K562 (cell line): ENCODE measurements around the gene FRMPD4. TPM values are rescaled to one million over a fixed set of nuclear protein-coding genes. Genes with fewer than 3 reads are reported as not detected.

Experiments used
- ATAC-seq: fragments of 200-7000 bp; cut with Tn5 transposase; 3 replicates; pipeline ENCODE4 v1.9.1; 2020; ENCODE audit warnings: moderate library complexity
- BruUV-seq: library from RNA; stranded (reverse); fragments of 400-500 nt; replicated peaks from 2 replicates; lab custom pipeline; 2021; lab: Mats Ljungman, UMichigan
- CTCF ChIA-PET: fragments of 300-600 bp; formaldehyde crosslinking; extraction: SDS; loops from one replicate; lab custom pipeline; 2021; ENCODE audit warnings: low intra/inter-chr PET ratio; lab: Yijun Ruan, JAX
- POLR2A ChIA-PET: fragments of 300-600, 350-650 bp; sonication (Branson Sonifier 250); formaldehyde crosslinking; extraction: SDS; loops from one replicate; lab custom pipeline; 2021; ENCODE audit warnings: antibody characterized with exemption, inconsistent platforms; lab: Yijun Ruan, JAX
- DNase-seq, 4 experiments: peaks; one replicate each; pipeline versions ENCODE4 v3.0.0 to v3.0.0-alpha.2; 2011 to 2018; ENCODE audit warnings: low spot score in 3 of 4, mixed read lengths in 3 of 4; ENCODE audit errors: extremely low read depth in 1 of 4
- FAIRE-seq: peaks from 2 replicates; lab custom pipeline; 2011; peaks lifted over from hg19 to GRCh38; lab: Jason Lieb, UNC
- H2AFZ ChIP-seq: 2 replicates; pipeline ENCODE4 v1.6.0; 2011; ENCODE audit warnings: low read depth, low read length, control low read depth, inconsistent platforms
- H3K27ac ChIP-seq: fragments of 200-600 bp; 3 replicates; pipeline ENCODE4 v1.8.0; 2011; ENCODE audit warnings: low read depth, mild to moderate bottlenecking, control low read depth, inconsistent platforms, low read length, moderate library complexity, mixed read lengths; ENCODE audit errors: extremely low read depth
- H3K27me3 ChIP-seq, 2 experiments: fragments of 300-600 bp in 1 of 2; 2 replicates in 1 of 2; 3 replicates in 1 of 2; pipeline versions ENCODE4 v1.6.0 to v1.8.0; 2011; ENCODE audit warnings: inconsistent platforms in 2 of 2, low read length in 2 of 2, mild to moderate bottlenecking in 1 of 2, mixed read lengths in 1 of 2, moderate library complexity in 1 of 2; ENCODE audit not compliant: control insufficient read depth in 2 of 2, insufficient read depth in 2 of 2
- H3K36me3 ChIP-seq: fragments of 300-600 bp; 3 replicates; pipeline ENCODE4 v1.8.0; 2011; ENCODE audit warnings: mild to moderate bottlenecking, low read length, inconsistent platforms; ENCODE audit not compliant: control insufficient read depth, insufficient read depth
- H3K4me1 ChIP-seq, 2 experiments: fragments of 200-600 bp in 1 of 2; replicated peaks in 1 of 2; 2 replicates in 1 of 2; 3 replicates in 1 of 2; pipeline versions ENCODE4 v1.5.1 to v1.8.0; 2011; ENCODE audit warnings: inconsistent platforms in 2 of 2, low read length in 2 of 2, mild to moderate bottlenecking in 1 of 2, mixed read lengths in 1 of 2, moderate library complexity in 1 of 2; ENCODE audit not compliant: control insufficient read depth in 2 of 2, insufficient read depth in 2 of 2
- H3K4me2 ChIP-seq: 2 replicates; pipeline ENCODE4 v1.6.1; 2011; ENCODE audit warnings: low read length, control low read depth, inconsistent platforms, mixed read lengths; ENCODE audit not compliant: insufficient read depth
- H3K4me3 ChIP-seq: fragments of 200-600 bp; sonication (generic), shearing (Covaris generic); 2 replicates; pipeline ENCODE4 v1.5.1; 2016; ENCODE audit warnings: control low read depth, inconsistent platforms
- H3K79me2 ChIP-seq: fragments of 200-600 bp; 3 replicates; pipeline ENCODE4 v1.8.0; 2011; ENCODE audit warnings: low read length, inconsistent platforms; ENCODE audit not compliant: control insufficient read depth, insufficient read depth
- H3K9ac ChIP-seq, 2 experiments: 2 replicates each; pipeline versions ENCODE4 v1.6.0 to v1.6.1; 2011; ENCODE audit warnings: low read depth in 2 of 2, low read length in 2 of 2, control low read depth in 1 of 2, inconsistent platforms in 1 of 2, mild to moderate bottlenecking in 1 of 2, mixed read lengths in 1 of 2; ENCODE audit not compliant: insufficient read depth in 1 of 2
- H3K9me1 ChIP-seq: one replicate; pipeline ENCODE4 v1.6.0; 2011; ENCODE audit warnings: inconsistent platforms, mild to moderate bottlenecking, low read length, moderate library complexity; ENCODE audit not compliant: control insufficient read depth, insufficient read depth
- H3K9me3 ChIP-seq: replicated peaks from 2 replicates; pipeline ENCODE4 v1.5.1; 2011; ENCODE audit warnings: low read depth, low read length, inconsistent platforms; ENCODE audit not compliant: control insufficient read depth, insufficient read depth
- H4K20me1 ChIP-seq: replicated peaks from 2 replicates; pipeline ENCODE4 v1.6.1; 2011; ENCODE audit warnings: low read length, inconsistent platforms, mixed read lengths; ENCODE audit not compliant: control insufficient read depth, insufficient read depth
- FOXK1 ChIP-seq: sonication (generic); formaldehyde crosslinking; IDR thresholded peaks from 2 replicates; pipeline ENCODE4 v1.8.0; 2022; ENCODE audit warnings: missing genetic modification reagents, mild to moderate bottlenecking, borderline replicate concordance
- HNRNPLL ChIP-seq: fragments of 200-400 bp; formaldehyde crosslinking; IDR thresholded peaks from 2 replicates; pipeline ENCODE4 v1.6.1; 2017; ENCODE audit warnings: low read length, low read depth, mild to moderate bottlenecking; ENCODE audit not compliant: poor library complexity, severe bottlenecking
- IRF2 ChIP-seq: sonication (generic); formaldehyde crosslinking; IDR thresholded peaks from 2 replicates; pipeline ENCODE4 v1.8.1; 2022; ENCODE audit warnings: mild to moderate bottlenecking, missing genetic modification reagents
- MAZ ChIP-seq, 2 experiments: fragments of 450-650 bp in 1 of 2; sonication (generic) in 1 of 2; formaldehyde crosslinking; IDR thresholded peaks in 1 of 2; conservative IDR thresholded peaks in 1 of 2; 2 replicates each; pipeline versions ENCODE4 v1.4.0 to v1.5.0; 2020; ENCODE audit warnings: mild to moderate bottlenecking in 1 of 2, missing genetic modification reagents in 1 of 2
- NFYB ChIP-seq: IDR thresholded peaks from 2 replicates; pipeline ENCODE4 v1.6.1; 2011; ENCODE audit warnings: mild to moderate bottlenecking, moderate library complexity; ENCODE audit not compliant: insufficient read length; ENCODE audit errors: extremely low read depth
- PTBP1 ChIP-seq: fragments of 200-400 bp; formaldehyde crosslinking; IDR thresholded peaks from 2 replicates; pipeline ENCODE4 v1.6.1; 2017; ENCODE audit warnings: low read depth, low read length
- RBM14 ChIP-seq: fragments of 200-400 bp; formaldehyde crosslinking; IDR thresholded peaks from 2 replicates; pipeline ENCODE4 v1.6.1; 2018; ENCODE audit warnings: low read depth, mild to moderate bottlenecking, low read length, moderate library complexity, borderline replicate concordance; ENCODE audit not compliant: insufficient read depth
- ZNF134 ChIP-seq: fragments of 250-450 bp; sonication (Bioruptor Pico); conservative IDR thresholded peaks from 2 replicates; pipeline ENCODE4 v1.4.0; 2020
- ZNF224 ChIP-seq: sonication (generic); formaldehyde crosslinking; IDR thresholded peaks from 2 replicates; pipeline ENCODE4 v1.8.0; 2022; ENCODE audit warnings: mild to moderate bottlenecking, missing genetic modification reagents
- WGBS: fragments of 100-300 bp; shearing (Covaris generic); methylation state at CpG from one replicate; pipeline ENCODE4 v1.1.6; 2016; ENCODE audit warnings: low coverage, mixed read lengths; ENCODE audit not compliant: insufficient coverage; ENCODE audit errors: missing lambda C conversion rate; 5-methylcytosine and 5-hydroxymethylcytosine counted together
- in situ Hi-C: fragments of 300-500 bp; cut with MboI; formaldehyde crosslinking; loops from 4 replicates; pipeline ENCODE4 v1.15.0; 2018; ENCODE audit warnings: inconsistent platforms, mixed read lengths
- intact Hi-C: fragments of 100-400 bp; cut with micrococcal nuclease; formaldehyde crosslinking; loops from 2 replicates; pipeline ENCODE4 v1.14.2; 2022
- polyA plus RNA-seq, 8 experiments: library from polyadenylated mRNA; depleted of rRNA in 4 of 8; stranded (reverse) in 5 of 8; unstranded in 3 of 8; fragments of >200 nt; fragmentation: Nextera tagmentation in 2 of 8; fragmentation: Illumina TruSeq in 1 of 8; extraction: Ambion mirVana in 2 of 8; extraction: Trizol in 1 of 8; gene quantifications; 2 replicates each; pipeline versions ENCODE4 v1.2.1 to v1.2.3, GENCODE V29; 2011 to 2014; ENCODE audit warnings: inconsistent platforms in 1 of 8, missing spikeins in 1 of 8
- total RNA-seq, 7 experiments: library from RNA; depleted of rRNA in 6 of 7; stranded (reverse); fragments of >200 nt in 6 of 7; fragmentation: Illumina TruSeq in 2 of 7; extraction: Trizol in 2 of 7; gene quantifications; 2 replicates each; pipeline versions ENCODE4 v1.2.1 to v1.2.3, GENCODE V29; 2011 to 2021; ENCODE audit warnings: low replicate concordance in 1 of 7

FRMPD4 gene
- total and polyA plus RNA-seq, 9 of the 15 experiments (the other 6 are each of a cell fraction or from before 2014, with no cell fraction given), result not detected

DNA sequence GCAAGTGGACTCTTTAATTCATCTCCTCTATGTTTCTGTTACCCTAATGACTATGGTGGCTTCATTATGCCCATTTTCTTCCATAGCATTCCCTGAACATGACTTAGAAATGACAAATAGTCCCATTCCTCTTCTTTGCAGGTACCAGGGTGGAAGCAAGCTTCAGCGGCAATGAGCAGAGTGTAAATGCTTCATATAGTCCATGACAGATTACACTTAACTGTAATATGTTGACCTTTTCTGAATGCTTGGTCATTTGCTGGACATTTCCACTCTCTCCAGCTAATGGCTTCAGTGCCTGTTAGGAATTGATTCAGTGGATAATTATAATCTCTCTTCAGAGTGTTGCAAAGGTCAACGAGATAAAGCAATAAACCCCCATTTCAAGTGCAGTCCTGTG is 523.2 kb downstream of the FRMPD4 start:
- DNase-seq (no peak), ATAC-seq (no peak), FAIRE-seq (no peak)
- in situ Hi-C loops, result no loop called here
- Histone ChIP-seq H3K4me2 (no peak overlapping the region), H4K20me1 (no peaks in the 10 kb centered on the region), H3K9me3 (no peaks in the 10 kb centered on the region), H3K9ac (no peak overlapping the region), H3K27ac (no peak overlapping the region), H3K36me3 (no peaks in the 10 kb centered on the region), H3K27me3 (no peaks in the 10 kb centered on the region), H3K4me1 (no peaks in the 10 kb centered on the region), H3K4me3 (no peak overlapping the region), H3K79me2 (no peaks in the 10 kb centered on the region), H2AFZ (no peak overlapping the region), H3K9me1 (no peaks in the 10 kb centered on the region)
- no TSS peak for BruUV-seq
- intact Hi-C loops, result no loop called here
- 0% methylated on average over 2 of the region's 2 CpGs for WGBS
- POLR2A ChIA-PET, result no interaction called here
- CTCF ChIA-PET, result no interaction called here
- TF ChIP-seq NFYB (no peak), HNRNPLL (no peak), FOXK1 (CRISPR knock-in tag) (no peak), ZNF134 (CRISPR knock-in tag) (no peak), PTBP1 (no peak), IRF2 (CRISPR knock-in tag) (no peak), MAZ (CRISPR knock-in tag; conservative IDR thresholded peaks at IDR 0.05 in 1 of 2, IDR thresholded peaks at IDR 0.05 in 1 of 2) (no peak), RBM14 (no peak), ZNF224 (no peak)
